ENCODE data around the gene PLXNA1.

The PLXNA1 gene

DNA sequence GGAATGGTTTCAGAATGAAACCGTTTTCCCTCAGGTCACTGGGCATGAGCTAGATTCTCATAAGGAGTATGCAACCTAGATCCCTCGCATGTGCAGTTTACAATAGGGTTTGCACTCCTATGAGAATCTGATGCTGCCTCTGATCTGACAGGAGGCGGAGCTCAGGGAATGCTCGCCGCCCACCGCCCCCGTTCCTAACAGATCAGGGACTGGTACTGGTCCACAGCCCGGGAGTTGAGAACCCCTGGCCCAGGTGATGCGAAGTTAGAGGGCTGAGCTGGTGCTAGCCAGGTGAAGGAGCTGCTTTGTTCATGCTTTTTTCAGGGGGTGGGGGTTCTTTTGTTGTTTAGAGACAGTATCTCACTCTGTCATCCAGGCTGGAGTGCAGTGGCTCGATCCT lies 15.5 kb upstream of the PLXNA1 start:
- no peak for ATAC-seq
- no peak for TF ChIP-seq ZFP30 (CRISPR knock-in tag; IDR thresholded peaks at IDR 0.05)
- no peak for TF ChIP-seq BACH2 (CRISPR knock-in tag; IDR thresholded peaks at IDR 0.05; ENCODE audit: borderline replicate concordance)
- no peak for TF ChIP-seq OSR1 (CRISPR knock-in tag; IDR thresholded peaks at IDR 0.05)
- TF ChIP-seq ZNF8 (CRISPR knock-in tag; IDR thresholded peaks at IDR 0.05): no peak
- no peak for TF ChIP-seq PATZ1 (CRISPR knock-in tag; IDR thresholded peaks at IDR 0.05; ENCODE audit: borderline replicate concordance)
- no peak for TF ChIP-seq CSDC2 (CRISPR knock-in tag; IDR thresholded peaks at IDR 0.05)

- no peak for ATAC-seq
- TF ChIP-seq PATZ1 (CRISPR knock-in tag; IDR thresholded peaks at IDR 0.05; ENCODE audit: borderline replicate concordance): no peak
- TF ChIP-seq CSRNP3 (CRISPR knock-in tag; IDR thresholded peaks at IDR 0.05): no peak
- no peak for TF ChIP-seq ZFP3 (CRISPR knock-in tag; IDR thresholded peaks at IDR 0.05)
- no peak for TF ChIP-seq ZFP30 (CRISPR knock-in tag; IDR thresholded peaks at IDR 0.05)
- TF ChIP-seq ESRRG (CRISPR knock-in tag; IDR thresholded peaks at IDR 0.05): no peak
- no peak for TF ChIP-seq ISL1 (CRISPR knock-in tag; IDR thresholded peaks at IDR 0.05)
Measured at GRCh38 chr3:126968391-126969390, 14.2 kb upstream of the PLXNA1 start.

- ATAC-seq: no peak
- TF ChIP-seq ZNF565 (CRISPR knock-in tag; conservative IDR thresholded peaks at IDR 0.05; ENCODE audit: low read depth): no peak
- no peak for TF ChIP-seq PATZ1 (CRISPR knock-in tag; IDR thresholded peaks at IDR 0.05; ENCODE audit: borderline replicate concordance)
- TF ChIP-seq TCF4 (CRISPR knock-in tag; IDR thresholded peaks at IDR 0.05; ENCODE audit: borderline replicate concordance): no peak
- no peak for TF ChIP-seq PPARA (CRISPR knock-in tag; IDR thresholded peaks at IDR 0.05; ENCODE audit: borderline replicate concordance)
Measured at GRCh38 chr3:126969586-126969985, 13.3 kb upstream of the PLXNA1 start.

GRCh38 chr3:126970101-126970500 lies 12.8 kb upstream of the PLXNA1 start:
- TF ChIP-seq ISL1 (CRISPR knock-in tag; IDR thresholded peaks at IDR 0.05) (no peak), PPARA (CRISPR knock-in tag; IDR thresholded peaks at IDR 0.05; ENCODE audit: borderline replicate concordance) (no peak), ZFP30 (CRISPR knock-in tag; IDR thresholded peaks at IDR 0.05) (no peak), ZNF70 (CRISPR knock-in tag; IDR thresholded peaks at IDR 0.05) (no peak), BACH2 (CRISPR knock-in tag; IDR thresholded peaks at IDR 0.05; ENCODE audit: borderline replicate concordance) (no peak), SNAI2 (CRISPR knock-in tag; IDR thresholded peaks at IDR 0.05) (no peak), ZFP3 (CRISPR knock-in tag; IDR thresholded peaks at IDR 0.05) (no peak)
- no peak for ATAC-seq

DNA sequence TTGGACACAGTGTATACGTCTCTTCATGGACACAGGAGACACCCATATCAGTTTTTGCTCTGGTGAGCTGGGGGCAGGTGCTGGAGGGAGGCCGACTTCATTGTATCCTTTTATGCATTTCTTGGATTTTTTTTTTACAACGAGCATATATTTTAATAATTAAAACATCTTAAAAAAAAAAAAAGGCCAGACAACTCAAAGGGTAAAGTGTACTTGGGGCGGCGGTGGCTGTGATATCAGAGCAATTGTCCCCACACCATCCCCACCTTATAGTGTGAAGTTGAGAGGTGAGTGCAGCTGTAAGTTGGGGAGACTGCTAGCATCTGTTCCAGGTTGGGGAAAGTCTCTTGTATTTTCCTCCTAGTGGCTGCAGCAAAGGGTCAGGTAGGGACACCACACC lies 12.0 kb upstream of the PLXNA1 start:
- TF ChIP-seq GLIS3 (CRISPR knock-in tag; IDR thresholded peaks at IDR 0.05): no peak
- no peak for TF ChIP-seq OSR1 (CRISPR knock-in tag; IDR thresholded peaks at IDR 0.05)
- no peak for TF ChIP-seq PATZ1 (CRISPR knock-in tag; IDR thresholded peaks at IDR 0.05; ENCODE audit: borderline replicate concordance)
- no peak for TF ChIP-seq BACH2 (CRISPR knock-in tag; IDR thresholded peaks at IDR 0.05; ENCODE audit: borderline replicate concordance)
- no peak for ATAC-seq
